ENCODE measurements around the gene PPP2R2D. TPM values are rescaled to one million over a fixed set of nuclear protein-coding genes. Genes with fewer than 3 reads are reported as not detected.
A peak's percentile ranks its signal among the peaks of the same experiment; 100 is the strongest.

Gene PPP2R2D
- polyA plus RNA-seq, 1 donor (not counting 4 experiments of a cell fraction or from before 2014, with no cell fraction given): 49.1 TPM

GRCh38 chr10:131902211-131902610 lies 1.4 kb downstream of the PPP2R2D start:
- H3K9me3 ChIP-seq (ENCODE audit: control insufficient read depth, low read depth, low read length): no peaks in the 10 kb centered on the region
- H3K9ac ChIP-seq (ENCODE audit: control insufficient read depth, extremely low read depth, insufficient read depth, low read length): peak overlapping the region; percentile 94
- peaks cover 53% of the 10 kb centered on the region for H3K79me2 ChIP-seq (ENCODE audit: control insufficient read depth, insufficient read depth, low read length)
- DNase-seq (ENCODE audit: low read depth, low spot score) (no peak), FAIRE-seq (no peak)
- H3K27me3 ChIP-seq (ENCODE audit: control insufficient read depth, extremely low read depth, insufficient read depth, low read length): no peaks in the 10 kb centered on the region
- peak overlapping the region; percentile 77 to 85 (median 85) for H3K4me3 ChIP-seq (ENCODE audit: control insufficient read depth in 2 of 3, extremely low read depth in 1 of 3, insufficient read depth in 2 of 3, low read depth in 1 of 3, low read length in 3 of 3)
- TF ChIP-seq CTCF (optimal IDR thresholded peaks at IDR 0.05 in 1 of 3, IDR thresholded peaks at IDR 0.05 in 1 of 3, conservative IDR thresholded peaks at IDR 0.05 in 1 of 3; ENCODE audit: extremely low read depth in 1 of 3, insufficient read depth in 2 of 3, low read length in 3 of 3): no peak
- TF ChIP-seq EZH2 (IDR thresholded peaks at IDR 0.05; ENCODE audit: low read length): no peak
- dilution Hi-C loops (cut with MboI; ENCODE audit: extremely low pct_ligation_motif_present, low sequenced_read_pairs): no loop called here
- peak overlapping the region; percentile 86 for H3K27ac ChIP-seq (ENCODE audit: control insufficient read depth, insufficient read depth, low read length)
- no peaks in the 10 kb centered on the region for H3K9me1 ChIP-seq (ENCODE audit: control insufficient read depth, extremely low read depth, insufficient read depth, low read length)
- H3K4me1 ChIP-seq (ENCODE audit: control insufficient read depth, extremely low read depth, insufficient read depth, low read length): peaks cover 22% of the 10 kb centered on the region
- peak overlapping the region; percentile 98 for H3K4me2 ChIP-seq (ENCODE audit: control insufficient read depth, extremely low read depth, insufficient read depth, low read depth, low read length)
- peaks cover 4 to 10% of the 10 kb centered on the region in 2 experiments for H3K36me3 ChIP-seq (ENCODE audit: control insufficient read depth in 2 of 2, extremely low read depth in 1 of 2, insufficient read depth in 2 of 2, low read length in 2 of 2)
- H4K20me1 ChIP-seq (ENCODE audit: control insufficient read depth, extremely low read depth, insufficient read depth, low read length): peaks cover 15% of the 10 kb centered on the region
- H2AFZ ChIP-seq (ENCODE audit: control insufficient read depth, low read length): no peak overlapping the region

- Histone ChIP-seq H3K9me1 (ENCODE audit: control insufficient read depth, extremely low read depth, insufficient read depth, low read length) (no peaks in the 10 kb centered on the region), H3K36me3 (ENCODE audit: control insufficient read depth in 2 of 2, extremely low read depth in 1 of 2, insufficient read depth in 2 of 2, low read length in 2 of 2) (peaks cover 4 to 10% of the 10 kb centered on the region in 2 experiments), H2AFZ (ENCODE audit: control insufficient read depth, low read length) (no peak overlapping the region), H3K9ac (ENCODE audit: control insufficient read depth, extremely low read depth, insufficient read depth, low read length) (peak overlapping the region; percentile 94), H3K27me3 (ENCODE audit: control insufficient read depth, extremely low read depth, insufficient read depth, low read length) (no peaks in the 10 kb centered on the region), H3K27ac (ENCODE audit: control insufficient read depth, insufficient read depth, low read length) (peak overlapping the region; percentile 86), H4K20me1 (ENCODE audit: control insufficient read depth, extremely low read depth, insufficient read depth, low read length) (peaks cover 16% of the 10 kb centered on the region), H3K4me3 (ENCODE audit: control insufficient read depth in 2 of 3, extremely low read depth in 1 of 3, insufficient read depth in 2 of 3, low read depth in 1 of 3, low read length in 3 of 3) (peak overlapping the region in 2 of 3 experiments; percentile 77 to 85), H3K79me2 (ENCODE audit: control insufficient read depth, insufficient read depth, low read length) (peaks cover 56% of the 10 kb centered on the region), H3K9me3 (ENCODE audit: control insufficient read depth, low read depth, low read length) (no peaks in the 10 kb centered on the region), H3K4me2 (ENCODE audit: control insufficient read depth, extremely low read depth, insufficient read depth, low read depth, low read length) (peak overlapping the region; percentile 98), H3K4me1 (ENCODE audit: control insufficient read depth, extremely low read depth, insufficient read depth, low read length) (peaks cover 22% of the 10 kb centered on the region)
- dilution Hi-C loops (cut with MboI; ENCODE audit: extremely low pct_ligation_motif_present, low sequenced_read_pairs): no loop called here
- FAIRE-seq (no peak), DNase-seq (ENCODE audit: low read depth, low spot score) (no peak)
- TF ChIP-seq CTCF (optimal IDR thresholded peaks at IDR 0.05 in 1 of 3, IDR thresholded peaks at IDR 0.05 in 1 of 3, conservative IDR thresholded peaks at IDR 0.05 in 1 of 3; ENCODE audit: extremely low read depth in 1 of 3, insufficient read depth in 2 of 3, low read length in 3 of 3) (no peak), EZH2 (IDR thresholded peaks at IDR 0.05; ENCODE audit: low read length) (no peak)
Observed at GRCh38 chr10:131902691-131903090, 1.9 kb downstream of the PPP2R2D start.

Measured in keratinocyte (primary cell).